Ovary (tissue), 3 donors: ENCODE results near the gene P2RX2.

Source experiments
- CTCF ChIP-seq, 3 donors: fragments of 450-650 bp in 2 of 3; fragments of 200-600 bp in 1 of 3; IDR thresholded peaks; one replicate each; pipeline versions ENCODE4 v1.5.1 to v1.8.0; 2016 to 2022; ENCODE audit warnings: antibody characterized with exemption in 3 of 3, mild to moderate bottlenecking in 1 of 3
- EP300 ChIP-seq: sonication (generic); formaldehyde crosslinking; IDR thresholded peaks from one replicate; pipeline ENCODE4 v1.6.1; 2017; ENCODE audit warnings: antibody characterized with exemption
- POLR2A ChIP-seq: fragments of 450-650 bp; IDR thresholded peaks from one replicate; pipeline ENCODE4 v1.6.1; 2017; ENCODE audit warnings: antibody characterized with exemption, mild to moderate bottlenecking, moderate library complexity
- donor health status: DM: no; HTN: no; CAD: no.

- no peak for TF ChIP-seq CTCF (IDR thresholded peaks at IDR 0.05)
- TF ChIP-seq POLR2A = no peak
- TF ChIP-seq EP300 = no peak
Measured at GRCh38 chr12:132665794-132666193, 47.2 kb downstream of the P2RX2 start.
